Left hindlimb (tissue), 1 donor: Measurements from ENCODE around the gene CCDC82.

ENCODE experiments used
- DNase-seq: peaks from one replicate; pipeline ENCODE4 v3.0.0-alpha.2; 2018

The CCDC82 gene

DNA sequence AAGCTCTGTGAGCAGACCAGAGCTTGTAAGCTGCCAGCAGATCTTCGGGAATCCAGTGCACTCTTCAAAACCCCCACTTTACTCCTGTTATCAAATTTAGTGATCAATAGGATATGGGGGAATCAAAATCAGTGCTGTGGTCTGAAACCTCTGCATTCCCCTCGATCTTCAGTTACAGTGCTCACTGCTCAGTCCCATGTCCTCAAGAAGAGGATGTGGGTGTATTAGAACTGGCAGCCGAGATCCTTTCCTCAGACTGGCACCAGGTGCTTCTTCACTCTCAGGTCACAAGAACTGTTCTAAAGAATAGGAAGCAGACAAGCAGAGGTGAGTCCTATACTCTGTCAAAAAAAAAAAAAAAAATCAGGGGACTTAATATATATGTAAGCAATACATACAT lies 31.4 kb downstream of the CCDC82 start:
- no peak for DNase-seq

DNA sequence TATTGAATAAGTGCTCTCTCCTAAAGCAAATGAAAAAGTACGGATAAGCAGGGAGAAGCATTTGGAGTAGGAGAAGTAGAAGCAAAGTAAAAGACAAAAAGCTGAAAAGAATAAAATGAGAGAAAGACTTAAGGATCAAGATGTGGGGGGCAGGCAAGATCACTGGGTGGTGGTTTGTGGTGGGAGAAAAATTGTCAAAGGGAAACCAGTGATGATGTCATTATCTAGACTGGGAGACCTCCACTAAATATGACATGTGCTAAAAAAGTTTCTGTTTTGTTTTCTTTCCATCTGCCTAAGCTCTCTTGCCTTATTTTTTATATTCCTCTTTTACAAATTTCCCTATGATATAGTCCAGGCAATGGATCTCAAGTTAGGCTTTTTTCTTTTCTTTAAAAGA lies 31.9 kb downstream of the CCDC82 start:
- DNase-seq = no peak

DNA sequence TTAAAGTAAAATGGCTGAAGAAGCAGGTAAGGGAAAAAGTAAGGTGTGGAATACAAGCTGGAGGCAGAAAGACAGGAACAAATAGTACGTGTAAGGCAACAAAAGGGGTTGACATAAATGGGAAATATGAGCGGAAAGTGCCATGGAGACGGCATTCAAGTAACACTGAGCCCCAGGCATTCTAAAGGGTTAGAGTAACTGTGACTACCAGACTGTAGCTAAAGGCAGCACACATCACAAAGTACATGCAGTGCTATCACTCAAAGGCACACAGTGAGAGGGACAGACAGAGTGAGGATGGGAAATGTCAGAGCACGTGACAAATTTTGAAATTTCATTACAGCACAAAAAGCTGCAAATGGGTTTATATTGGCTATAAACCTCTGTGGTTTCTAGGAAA lies 32.9 kb downstream of the CCDC82 start:
- DNase-seq = no peak

DNA sequence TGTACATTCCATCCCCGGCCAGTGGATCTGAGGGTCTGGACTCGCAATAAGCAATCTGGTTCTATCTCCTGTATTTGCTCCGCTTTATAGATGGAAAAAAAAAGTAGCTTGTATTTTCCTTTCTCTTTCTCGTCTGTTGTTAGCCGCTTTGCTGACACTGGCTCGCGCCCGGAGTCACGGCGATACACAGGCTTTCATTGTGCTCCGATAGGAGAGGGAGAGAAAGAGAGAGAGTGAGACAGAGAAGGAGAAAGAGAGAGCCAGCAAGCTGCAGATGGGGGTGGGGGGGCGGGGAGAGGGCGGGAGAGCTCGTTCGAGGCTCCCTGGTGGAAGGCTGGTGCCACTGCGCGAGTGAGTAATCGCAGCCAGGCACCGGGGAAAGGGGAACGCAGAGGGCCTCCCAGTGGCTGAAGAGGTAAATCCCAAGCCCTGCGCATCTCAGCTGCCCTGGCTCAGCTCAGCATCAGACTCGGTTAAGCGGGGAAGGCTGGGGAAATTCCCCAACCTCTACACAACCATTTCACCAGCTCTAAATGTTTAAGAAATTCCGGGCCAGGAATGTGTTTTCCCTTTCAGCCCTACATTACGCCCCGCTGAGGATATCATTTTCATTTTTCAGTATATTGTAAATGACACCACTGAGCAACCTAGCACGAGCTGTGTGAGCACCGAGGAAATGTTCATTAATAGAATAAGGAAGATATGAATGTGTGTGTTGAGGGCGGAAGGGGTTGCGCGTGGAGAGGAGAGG lies 46.6 kb downstream of the CCDC82 start, which contains the start of gene MAML2:
MAML2 (minus strand) TSS at position 235 of the 751 bp plus-strand sequence. CDS start 1,300 bp downstream, outside the sequence.
- peak; percentile 96 for DNase-seq

DNA sequence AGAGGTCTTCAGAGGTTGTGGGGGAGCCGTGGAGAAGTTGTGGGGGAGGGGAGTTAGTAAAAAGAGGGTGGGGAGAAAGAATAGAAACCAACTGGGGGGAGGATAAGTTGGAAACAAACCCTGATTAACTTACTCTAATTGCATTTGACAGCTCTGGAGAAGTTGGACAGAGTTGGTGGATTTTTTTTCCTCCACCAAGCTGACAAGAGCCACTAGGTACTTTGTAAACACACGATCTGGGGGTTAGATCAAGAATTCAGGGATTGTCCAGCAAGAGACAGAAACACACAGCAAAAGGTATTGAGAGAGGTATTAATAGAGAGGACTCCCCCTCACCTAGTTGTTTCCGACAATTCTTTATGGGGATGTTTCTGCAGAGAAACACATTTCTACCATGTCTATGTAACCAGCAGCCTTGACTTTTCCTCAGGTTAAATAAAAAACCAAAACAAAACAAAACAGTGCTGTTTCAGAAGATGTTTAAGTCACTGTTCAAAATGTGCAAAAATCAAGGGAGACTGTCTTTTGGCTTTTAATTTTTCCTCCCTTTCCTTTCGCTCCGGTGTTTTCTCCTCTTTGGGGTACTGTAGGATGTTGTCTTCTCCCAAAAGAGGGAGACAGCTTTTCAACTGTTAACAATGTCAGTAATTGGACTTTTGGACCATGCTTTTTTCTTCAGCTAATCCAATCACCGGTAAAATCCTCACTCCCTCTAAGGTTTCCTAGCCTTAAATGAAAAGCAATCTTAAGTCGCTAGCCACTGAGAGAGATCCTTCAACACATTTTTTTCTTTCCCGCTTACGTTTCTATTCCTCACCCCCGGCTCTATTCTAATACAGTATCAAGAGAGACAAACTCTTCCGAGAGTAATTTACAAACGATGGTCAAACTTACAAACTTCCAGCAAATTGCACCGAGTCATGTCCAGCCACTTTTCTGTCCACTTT lies 47.4 kb downstream of the CCDC82 start:
- DNase-seq = no peak

DNA sequence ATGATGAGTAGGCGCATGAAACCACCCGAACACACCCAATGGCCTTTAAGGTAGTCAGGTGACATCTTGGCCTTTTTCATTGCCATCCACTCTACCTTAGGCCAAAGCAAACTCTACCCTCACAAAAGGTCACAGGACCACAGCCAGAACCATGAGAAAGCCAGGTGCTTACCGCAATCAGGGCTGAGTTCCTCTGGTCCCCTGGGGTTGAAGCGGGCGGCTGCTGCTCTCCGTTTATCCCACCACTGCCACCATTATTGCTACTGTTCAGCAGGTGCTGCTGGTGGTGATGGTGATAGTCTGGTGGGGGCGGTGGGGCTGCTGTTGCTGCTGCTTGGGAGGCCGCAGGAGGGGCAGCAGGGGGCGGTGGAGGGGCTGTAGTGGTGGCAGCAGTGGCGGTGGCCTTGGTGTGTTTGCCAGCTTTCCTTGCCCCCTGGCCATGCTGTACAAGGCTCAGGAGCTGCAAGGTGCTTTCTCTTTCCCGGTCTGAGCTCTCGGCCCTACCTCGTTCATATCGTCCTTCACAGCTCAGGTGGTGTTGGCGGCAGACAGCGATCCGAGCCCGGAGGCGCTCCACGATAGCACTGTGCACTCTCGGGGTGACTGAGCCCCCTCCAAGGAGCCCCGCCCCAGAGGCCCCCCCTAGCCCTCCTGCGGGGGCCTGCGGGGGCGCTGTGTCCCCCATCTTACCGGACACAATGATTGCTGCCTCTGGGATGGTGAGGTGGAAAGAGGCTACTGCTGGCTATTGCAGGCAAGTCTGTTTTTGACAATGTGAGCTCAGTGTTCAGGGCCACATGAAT lies 48.3 kb downstream of the CCDC82 start:
- DNase-seq = peak; percentile 67

DNA sequence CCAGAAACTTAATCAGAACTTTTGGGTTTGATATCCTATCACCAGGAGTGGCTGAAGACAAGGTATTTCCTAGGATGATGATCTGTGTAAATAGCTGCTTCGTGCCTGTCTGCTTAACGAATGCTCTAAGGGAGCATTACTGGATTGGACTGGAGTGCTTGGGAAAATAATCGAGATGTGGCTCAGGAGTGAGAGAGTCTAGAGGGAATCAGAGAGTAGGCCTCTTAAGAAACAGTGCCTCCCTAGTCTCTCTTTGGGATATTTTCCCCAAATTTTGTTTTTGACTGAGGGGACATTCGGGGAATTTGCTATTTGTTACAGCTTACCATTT lies 49.2 kb downstream of the CCDC82 start:
- no peak for DNase-seq

DNA sequence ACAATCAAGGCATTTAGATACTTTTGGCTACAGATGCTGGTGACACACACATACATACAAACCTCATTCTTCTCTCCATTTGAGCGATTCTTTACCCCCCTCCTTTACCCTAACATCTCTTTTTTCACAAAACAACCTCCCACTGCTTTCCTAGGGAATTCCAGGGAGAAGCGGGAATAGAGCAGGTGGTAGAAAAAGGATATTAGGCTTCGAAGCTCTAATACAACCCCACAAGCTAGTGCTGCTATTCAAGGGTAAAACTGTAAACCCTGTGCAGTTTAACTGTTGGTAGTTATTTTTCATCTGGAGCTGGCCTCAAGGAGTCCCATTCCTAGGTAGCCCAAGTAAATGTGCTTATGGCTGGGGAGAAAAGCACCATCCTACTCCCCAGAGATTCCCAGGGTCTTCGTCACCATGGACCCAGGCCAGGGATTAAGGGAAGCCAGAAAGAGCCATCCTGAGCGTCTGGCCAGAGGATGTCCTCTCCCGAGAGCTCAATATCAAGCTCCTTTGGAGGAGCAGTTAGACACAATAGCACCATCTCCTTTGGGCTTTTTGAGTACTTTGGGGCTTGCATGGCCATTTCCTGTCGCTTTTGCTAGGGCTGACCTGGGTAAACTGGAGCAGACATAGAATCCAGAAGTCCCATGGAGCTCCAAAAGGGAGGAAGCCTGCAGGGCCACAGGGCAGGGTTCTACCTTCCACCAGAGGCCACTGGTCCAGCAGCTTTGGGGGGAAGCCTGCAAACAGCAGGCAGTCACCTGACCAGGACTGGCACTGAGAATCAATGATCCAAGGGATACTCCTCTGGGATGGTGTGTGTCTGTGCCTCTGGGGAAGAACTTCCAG lies 49.8 kb downstream of the CCDC82 start:
- no peak for DNase-seq

DNA sequence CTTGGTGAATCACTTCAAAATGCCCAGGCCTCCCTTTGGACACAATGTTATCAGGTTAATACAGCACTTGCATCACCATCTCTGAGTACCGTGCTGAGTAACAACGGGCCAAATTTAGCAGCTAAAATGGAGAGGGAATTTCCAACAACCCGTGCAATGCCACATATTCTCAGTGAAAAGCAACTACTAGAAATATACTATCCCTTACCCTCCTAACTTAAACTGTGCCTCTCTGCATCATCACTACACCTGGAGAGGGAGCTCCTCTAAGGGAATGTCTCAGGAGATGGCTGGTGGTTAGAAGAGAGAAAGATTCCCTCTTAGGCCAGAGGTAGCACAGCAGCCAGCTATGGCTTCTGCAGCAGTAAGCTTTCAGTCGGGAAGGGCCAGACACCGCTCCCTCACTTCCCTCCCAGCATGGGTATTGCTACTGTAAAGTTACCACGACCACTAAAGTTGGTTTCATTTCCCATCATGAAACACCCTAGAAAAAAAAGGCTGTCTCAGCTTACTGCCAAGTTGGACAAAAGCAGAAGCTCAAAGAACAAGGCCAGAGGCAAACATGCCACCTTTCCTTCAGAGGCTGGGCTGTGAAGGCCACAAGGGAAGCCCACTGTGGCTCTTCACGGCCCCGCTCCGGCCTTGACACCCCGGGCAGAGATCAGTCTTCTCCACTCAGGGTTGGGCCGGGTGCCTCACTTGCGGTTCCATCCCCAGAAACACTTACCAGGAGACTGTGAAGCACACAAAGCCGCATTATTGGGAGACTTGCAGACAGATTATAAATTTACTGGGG lies 50.6 kb downstream of the CCDC82 start:
- peak; percentile 64 for DNase-seq

DNA sequence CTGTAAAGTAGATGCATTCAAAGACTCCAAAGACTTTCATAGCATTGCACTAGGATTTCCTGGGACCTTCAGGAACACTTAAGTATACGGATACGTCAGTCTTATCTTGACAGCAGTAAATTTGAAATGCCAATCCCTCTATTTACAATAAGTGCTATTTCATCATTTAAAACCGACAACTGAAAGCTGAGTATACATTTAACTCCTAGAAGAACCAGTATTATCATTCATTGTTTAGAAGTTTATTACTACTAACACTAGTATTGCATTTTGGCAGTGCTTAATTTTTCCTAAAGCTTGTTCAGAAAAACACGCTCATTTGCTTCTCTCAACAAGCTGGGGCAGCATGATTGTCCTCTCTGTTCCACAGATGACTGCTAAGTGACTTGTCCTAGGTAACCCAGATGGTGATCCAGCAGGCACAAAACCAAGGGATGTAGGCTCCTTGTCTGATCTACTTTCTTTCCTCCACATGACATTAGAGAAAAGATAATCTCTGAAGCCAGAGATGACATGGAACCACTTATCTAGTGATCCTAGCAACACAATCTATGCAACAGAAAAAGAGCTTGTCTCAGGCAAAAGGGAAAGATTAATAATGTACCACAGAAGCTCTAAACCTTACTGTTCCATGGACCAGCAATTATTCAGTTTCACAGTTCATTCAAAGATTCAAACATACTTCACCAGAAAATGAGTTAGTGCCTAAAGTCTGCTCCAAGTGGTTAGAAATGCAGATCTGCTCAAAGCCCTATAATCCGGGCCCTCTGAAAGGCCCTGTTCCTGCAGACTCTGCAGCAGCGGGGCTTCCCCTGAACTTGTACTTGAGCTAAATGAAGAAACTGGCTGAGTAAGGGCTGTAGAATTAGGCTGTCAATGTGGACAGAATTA lies 51.9 kb downstream of the CCDC82 start:
- no peak for DNase-seq

DNA sequence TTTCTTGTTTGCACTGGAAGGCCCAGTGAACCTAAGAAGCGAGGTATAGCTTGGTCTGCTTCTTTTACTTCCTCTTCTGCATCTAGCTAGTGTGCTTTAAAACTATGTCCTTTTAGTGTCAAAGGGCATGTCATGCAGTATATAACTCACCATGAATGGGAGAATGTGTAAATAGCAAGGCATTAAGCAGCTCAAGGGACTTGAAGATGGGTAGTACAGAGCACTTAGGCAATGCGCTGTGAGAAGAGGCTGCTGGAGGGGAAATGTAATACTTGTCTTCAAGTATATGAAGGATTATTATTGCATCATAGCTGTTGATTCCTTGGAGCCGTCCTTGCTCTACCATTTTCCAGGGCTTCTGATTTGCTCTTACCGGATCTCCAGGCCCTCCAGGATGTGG lies 54.3 kb downstream of the CCDC82 start:
- no peak for DNase-seq

DNA sequence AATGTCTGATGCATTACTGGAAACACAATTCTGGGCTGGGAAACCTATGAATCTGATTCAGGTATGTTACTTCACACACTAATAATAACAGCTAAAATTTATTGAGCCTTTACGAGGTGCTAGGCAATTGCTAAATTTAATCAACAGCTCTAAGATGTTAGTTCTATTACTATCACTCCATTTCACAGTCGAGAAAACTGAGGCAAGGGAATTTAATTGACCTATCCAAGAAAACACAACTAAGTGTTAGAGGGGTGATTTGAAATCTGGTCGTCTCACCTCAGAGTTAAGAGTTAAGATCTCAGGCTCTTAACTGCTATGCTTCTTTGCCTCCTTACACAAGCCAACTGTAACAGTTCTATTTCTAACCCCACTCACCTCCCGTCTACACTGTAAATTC lies 55.5 kb downstream of the CCDC82 start:
- no peak for DNase-seq

DNA sequence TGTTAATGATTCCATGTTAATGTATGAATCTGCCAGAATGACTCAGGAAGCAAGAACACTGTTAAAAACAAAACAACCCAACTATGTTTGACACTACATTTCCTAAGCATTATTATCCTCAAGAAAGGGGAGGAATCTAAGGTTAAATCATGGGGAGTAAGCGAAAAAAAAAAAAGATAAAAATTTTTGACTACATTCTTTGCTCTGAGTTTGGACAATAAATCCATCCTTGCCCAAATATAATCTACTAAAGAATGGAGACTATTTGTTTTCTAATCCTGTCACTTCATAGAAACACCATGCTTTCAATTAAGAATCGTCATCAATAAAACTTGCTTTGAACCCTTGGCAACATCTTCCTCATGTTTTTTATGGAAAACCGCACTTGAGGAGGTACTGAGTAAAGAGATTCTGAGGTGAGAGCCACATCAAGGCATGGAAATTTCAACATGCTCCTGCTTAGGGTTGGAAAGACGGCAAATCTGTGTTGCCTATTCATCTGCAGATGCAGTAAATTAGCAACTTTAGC lies 56.5 kb downstream of the CCDC82 start:
- DNase-seq = no peak

DNA sequence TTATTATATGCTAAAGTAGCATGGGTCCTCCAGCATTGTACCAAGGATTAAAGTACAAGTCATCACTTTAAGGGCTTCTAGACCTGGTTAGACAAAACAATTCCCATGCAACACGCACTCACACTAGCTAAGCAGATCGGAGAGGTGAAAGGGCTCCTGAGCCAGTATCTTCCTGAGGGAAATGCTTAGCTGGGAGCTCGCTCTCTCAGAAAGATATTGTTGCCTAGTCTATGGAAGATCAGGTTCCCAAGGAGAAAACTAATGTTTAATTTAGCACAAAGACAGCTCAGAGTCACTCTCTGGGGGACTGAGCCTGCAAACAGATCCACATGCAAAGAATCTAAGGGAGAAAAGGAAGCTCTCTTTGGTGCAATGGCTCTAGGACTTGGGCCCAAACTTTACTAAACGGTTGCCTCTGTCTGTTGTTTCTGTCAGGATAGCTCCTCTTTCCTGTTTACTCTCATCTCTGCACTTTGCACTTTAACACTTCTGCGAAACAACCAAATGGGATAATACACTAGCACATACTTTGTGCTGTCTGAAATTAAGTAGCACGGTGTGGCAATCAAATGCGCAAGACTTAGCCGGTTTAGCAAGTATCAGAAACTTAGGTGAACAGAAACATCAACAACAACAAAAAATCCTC lies 57.5 kb downstream of the CCDC82 start:
- DNase-seq = no peak

DNA sequence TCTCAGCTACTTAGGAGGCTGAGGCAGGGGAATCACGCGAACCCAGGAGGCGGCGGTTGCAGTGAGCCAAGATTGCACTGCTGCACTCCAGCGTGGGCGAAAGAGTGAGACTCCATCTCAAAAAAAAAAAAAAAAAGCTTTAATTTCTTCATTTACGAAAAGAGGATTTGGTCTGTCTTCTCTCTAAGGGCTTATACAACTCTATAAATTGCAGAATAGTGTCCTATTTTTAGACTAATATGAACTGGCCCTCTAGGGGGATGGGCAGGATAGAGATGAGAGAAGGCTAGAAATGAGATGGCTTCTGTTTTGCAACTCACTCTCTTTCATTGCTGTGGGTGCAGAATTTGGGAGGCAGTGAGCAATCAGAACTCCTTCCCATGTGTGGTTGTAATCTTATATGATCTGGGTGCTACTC lies 58.0 kb downstream of the CCDC82 start:
- no peak for DNase-seq

DNA sequence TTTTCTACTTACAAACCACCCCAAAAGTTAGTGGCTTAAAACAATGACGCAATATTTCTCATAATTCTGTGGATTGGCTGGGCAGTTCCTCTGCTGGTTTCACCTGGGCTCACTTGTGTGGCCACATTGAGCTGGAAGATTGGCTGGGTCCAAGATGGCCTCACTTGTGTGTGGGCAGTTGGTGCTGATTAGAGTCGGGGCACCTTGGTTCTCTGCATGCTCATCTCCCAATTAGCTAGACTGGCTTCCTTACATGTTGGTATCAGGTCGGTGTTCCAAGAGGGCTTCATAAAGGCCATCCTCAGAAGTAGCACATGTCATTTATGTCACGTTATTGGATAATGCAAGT lies 59.2 kb downstream of the CCDC82 start:
- DNase-seq = no peak

DNA sequence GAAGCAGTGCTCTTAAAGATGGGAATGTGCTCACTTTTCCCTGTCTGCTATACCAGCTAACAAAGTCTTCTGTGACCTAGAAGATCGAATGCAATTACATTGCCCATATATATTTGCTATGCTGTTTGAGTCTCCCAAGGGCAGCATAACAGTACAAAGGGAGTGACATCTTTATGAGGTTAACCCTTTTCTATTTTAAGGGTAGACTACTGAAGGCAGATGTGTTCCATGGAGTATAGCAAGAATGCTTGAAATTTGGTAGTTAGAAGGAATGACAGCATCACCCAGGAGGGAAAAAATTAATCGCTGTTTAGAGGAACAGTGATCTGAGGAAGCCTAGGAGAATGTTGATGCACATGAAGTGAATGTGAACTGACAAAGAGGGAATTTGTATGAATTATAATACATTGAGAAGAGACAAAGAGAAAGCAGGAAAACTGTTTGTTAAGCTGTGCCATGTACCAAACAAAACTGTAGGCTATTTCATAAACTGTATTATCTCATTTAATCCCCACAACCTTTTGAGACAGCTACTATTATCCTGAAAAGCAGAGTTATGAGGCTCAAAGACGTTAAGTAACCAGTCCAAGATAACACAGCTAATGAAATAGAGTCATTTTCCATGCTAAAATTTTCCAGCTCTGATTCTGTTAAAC lies 59.7 kb downstream of the CCDC82 start:
- no peak for DNase-seq

DNA sequence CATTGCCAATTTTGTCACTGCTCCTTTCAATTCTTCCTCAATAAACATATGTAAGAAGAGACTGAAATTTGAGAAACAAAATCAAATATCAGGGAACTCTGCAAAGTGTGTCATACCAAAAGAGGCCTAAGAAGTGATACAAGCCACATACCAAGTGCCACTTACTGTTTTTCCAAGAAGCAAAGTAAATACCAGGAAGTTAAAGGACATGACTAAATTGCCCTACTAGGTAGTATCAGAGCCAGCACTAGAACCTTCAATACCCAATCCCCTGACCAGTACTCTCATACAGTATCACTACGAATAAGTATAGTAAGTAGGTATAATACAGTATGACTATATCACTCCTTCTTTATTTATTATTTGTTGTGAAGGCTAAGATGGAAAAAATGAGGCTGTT lies 60.3 kb downstream of the CCDC82 start:
- DNase-seq = no peak

DNA sequence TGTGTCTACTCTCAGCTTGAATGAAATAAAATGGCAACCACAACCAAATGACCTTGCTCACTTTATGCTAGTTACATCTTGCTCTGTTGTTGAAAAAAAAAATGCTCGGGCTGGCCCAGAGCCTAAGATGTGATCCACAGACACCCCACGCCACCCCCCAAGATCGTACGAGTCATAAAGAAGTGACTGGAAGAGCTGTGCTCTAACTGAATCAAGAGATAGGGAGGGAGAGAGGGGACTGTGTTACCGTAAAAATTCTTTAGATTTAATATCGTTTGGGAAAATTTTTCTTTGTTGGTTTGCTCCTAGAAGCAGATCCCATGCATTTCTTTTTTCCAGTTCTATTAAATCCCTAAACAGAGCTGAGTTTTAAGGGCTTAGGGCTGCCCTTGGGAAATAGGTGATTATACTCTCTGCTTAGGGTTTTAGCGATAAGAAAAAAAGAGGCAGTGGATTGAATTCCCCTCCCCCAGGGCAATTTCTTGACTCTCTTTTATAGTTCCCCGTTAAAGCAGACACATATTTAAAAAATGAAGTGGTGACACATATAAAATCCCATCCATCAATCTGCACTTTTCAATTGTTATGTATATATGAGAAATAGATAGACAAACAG lies 61.2 kb downstream of the CCDC82 start:
- DNase-seq = no peak
